ENCODE measurements around the gene OPCML. TPM values are rescaled to one million over a fixed set of nuclear protein-coding genes. Genes with fewer than 3 reads are reported as not detected.

The OPCML gene
- total and polyA plus RNA-seq, 2 experiments from 2014 or later, result 1.2 to 4.4 TPM

DNA sequence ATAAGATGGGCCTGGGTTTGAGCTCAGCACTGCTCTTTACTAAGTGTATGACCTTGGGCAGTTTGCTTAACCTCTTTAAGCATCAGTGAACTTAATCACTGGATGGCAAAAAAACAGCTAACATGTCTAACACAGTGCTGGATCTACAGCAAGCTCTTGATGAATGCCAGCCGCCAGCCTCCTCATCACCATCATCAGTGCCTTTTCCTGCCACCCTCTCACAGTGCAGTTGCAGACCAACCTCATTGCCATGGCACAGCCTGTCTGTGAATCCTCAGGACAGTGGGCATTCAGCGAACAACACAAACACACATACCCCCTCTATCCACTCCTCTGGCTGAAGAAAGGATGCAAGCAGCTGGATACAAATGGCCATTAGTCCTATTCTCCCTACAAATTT, 133.0 kb downstream of the OPCML start:
- Histone ChIP-seq H3K36me3 (ENCODE audit: insufficient read depth) (no peaks in the 10 kb centered on the region), H3F3A (replicated peaks; ENCODE audit: low read depth) (no peaks in the 10 kb centered on the region), H3K4me3 (no peak overlapping the region), H3K4me1 (ENCODE audit: insufficient read depth) (no peaks in the 10 kb centered on the region), H4K20me1 (replicated peaks; ENCODE audit: insufficient read depth) (no peaks in the 10 kb centered on the region), H2AFZ (no peak overlapping the region), H3K9me2 (ENCODE audit: insufficient read depth) (peaks cover 11% of the 10 kb centered on the region; the same call in 1 of the 2 replicates), H3K27me3 (ENCODE audit: insufficient read depth) (no peaks in the 10 kb centered on the region), H3K79me2 (replicated peaks; ENCODE audit: insufficient read depth) (no peaks in the 10 kb centered on the region), H3K27ac (ENCODE audit: low read depth) (no peak overlapping the region), H3K4me2 (no peak overlapping the region)
- Mint-ChIP-seq H3K27me3 (ENCODE audit: insufficient read depth, low read depth, poor library complexity) (no peaks in the 10 kb centered on the region), H3K4me3 (no peak overlapping the region), H3K36me3 (ENCODE audit: low read depth) (peaks cover 6% of the 10 kb centered on the region; the same call in 2 of the 3 replicates), H3K9me3 (no peaks in the 10 kb centered on the region; the same call in 2 of the 3 replicates), H3K27ac (no peak overlapping the region), H3K4me1 (peaks cover 5% of the 10 kb centered on the region)
- DNase-seq (ENCODE audit: low spot score), result no peak
- ATAC-seq, result no peak
- TF ChIP-seq POLR2AphosphoS5 (IDR thresholded peaks at IDR 0.05; ENCODE audit: low read depth) (no peak), CREB1 (CRISPR knock-in tag; IDR thresholded peaks at IDR 0.05; ENCODE audit: low read depth) (no peak), JUNB (IDR thresholded peaks at IDR 0.05; ENCODE audit: unreplicated experiment) (no peak), EZH2phosphoT487 (IDR thresholded peaks at IDR 0.05; ENCODE audit: unreplicated experiment) (no peak), ZNF331 (CRISPR knock-in tag; IDR thresholded peaks at IDR 0.05; ENCODE audit: low read depth) (no peak), EZH2 (IDR thresholded peaks at IDR 0.05; ENCODE audit: low read depth, unreplicated experiment) (no peak), ZNF462 (CRISPR knock-in tag; IDR thresholded peaks at IDR 0.05) (no peak), NANOG (IDR thresholded peaks at IDR 0.05; ENCODE audit: borderline replicate concordance) (no peak)
- TF ChIP-seq, protein P1, sequence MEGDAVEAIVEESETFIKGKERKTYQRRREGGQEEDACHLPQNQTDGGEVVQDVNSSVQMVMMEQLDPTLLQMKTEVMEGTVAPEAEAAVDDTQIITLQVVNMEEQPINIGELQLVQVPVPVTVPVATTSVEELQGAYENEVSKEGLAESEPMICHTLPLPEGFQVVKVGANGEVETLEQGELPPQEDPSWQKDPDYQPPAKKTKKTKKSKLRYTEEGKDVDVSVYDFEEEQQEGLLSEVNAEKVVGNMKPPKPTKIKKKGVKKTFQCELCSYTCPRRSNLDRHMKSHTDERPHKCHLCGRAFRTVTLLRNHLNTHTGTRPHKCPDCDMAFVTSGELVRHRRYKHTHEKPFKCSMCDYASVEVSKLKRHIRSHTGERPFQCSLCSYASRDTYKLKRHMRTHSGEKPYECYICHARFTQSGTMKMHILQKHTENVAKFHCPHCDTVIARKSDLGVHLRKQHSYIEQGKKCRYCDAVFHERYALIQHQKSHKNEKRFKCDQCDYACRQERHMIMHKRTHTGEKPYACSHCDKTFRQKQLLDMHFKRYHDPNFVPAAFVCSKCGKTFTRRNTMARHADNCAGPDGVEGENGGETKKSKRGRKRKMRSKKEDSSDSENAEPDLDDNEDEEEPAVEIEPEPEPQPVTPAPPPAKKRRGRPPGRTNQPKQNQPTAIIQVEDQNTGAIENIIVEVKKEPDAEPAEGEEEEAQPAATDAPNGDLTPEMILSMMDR (conservative IDR thresholded peaks at IDR 0.05; ENCODE audit: low read depth in 2 of 2), result no peak
- TF ChIP-seq, protein P2, sequence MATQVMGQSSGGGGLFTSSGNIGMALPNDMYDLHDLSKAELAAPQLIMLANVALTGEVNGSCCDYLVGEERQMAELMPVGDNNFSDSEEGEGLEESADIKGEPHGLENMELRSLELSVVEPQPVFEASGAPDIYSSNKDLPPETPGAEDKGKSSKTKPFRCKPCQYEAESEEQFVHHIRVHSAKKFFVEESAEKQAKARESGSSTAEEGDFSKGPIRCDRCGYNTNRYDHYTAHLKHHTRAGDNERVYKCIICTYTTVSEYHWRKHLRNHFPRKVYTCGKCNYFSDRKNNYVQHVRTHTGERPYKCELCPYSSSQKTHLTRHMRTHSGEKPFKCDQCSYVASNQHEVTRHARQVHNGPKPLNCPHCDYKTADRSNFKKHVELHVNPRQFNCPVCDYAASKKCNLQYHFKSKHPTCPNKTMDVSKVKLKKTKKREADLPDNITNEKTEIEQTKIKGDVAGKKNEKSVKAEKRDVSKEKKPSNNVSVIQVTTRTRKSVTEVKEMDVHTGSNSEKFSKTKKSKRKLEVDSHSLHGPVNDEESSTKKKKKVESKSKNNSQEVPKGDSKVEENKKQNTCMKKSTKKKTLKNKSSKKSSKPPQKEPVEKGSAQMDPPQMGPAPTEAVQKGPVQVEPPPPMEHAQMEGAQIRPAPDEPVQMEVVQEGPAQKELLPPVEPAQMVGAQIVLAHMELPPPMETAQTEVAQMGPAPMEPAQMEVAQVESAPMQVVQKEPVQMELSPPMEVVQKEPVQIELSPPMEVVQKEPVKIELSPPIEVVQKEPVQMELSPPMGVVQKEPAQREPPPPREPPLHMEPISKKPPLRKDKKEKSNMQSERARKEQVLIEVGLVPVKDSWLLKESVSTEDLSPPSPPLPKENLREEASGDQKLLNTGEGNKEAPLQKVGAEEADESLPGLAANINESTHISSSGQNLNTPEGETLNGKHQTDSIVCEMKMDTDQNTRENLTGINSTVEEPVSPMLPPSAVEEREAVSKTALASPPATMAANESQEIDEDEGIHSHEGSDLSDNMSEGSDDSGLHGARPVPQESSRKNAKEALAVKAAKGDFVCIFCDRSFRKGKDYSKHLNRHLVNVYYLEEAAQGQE (IDR thresholded peaks at IDR 0.05; ENCODE audit: unreplicated experiment), result no peak

Data from GM23338 (cell line).